Pancreas (tissue), 10 donors: ENCODE data around the gene CNKSR2. TPM values are rescaled to one million over a fixed set of nuclear protein-coding genes. Genes with fewer than 3 reads are reported as not detected.

ENCODE experiments used
- ATAC-seq, 4 donors: fragments of 200-7000 bp; cut with Tn5 transposase; one replicate each; pipeline versions ENCODE4 v1.8.0 to v1.9.1; 2020; ENCODE audit warnings: mild to moderate bottlenecking in 4 of 4, moderate library complexity in 4 of 4
- DNase-seq, 6 donors: peaks; one replicate each; pipeline ENCODE4 v3.0.0-alpha.2; 2020
- FAIRE-seq: peaks from 2 replicates; lab custom pipeline; 2012; peaks lifted over from hg19 to GRCh38; lab: Jason Lieb, UNC
- H3K27ac ChIP-seq, 4 donors: fragments of 200-600 bp; sonication (generic); 1 replicate in 3 of 4; 2 replicates in 1 of 4; pipeline versions ENCODE4 v1.5.0 to v1.8.0; 2020
- H3K27me3 ChIP-seq, 4 donors: fragments of 200-600 bp; one replicate each; pipeline ENCODE4 v1.8.0; 2021
- H3K36me3 ChIP-seq, 3 donors: fragments of 200-600 bp; sonication (generic) in 1 of 3; one replicate each; pipeline versions ENCODE4 v1.5.0 to v1.8.0; 2020 to 2021
- H3K4me1 ChIP-seq, 3 donors: fragments of 200-600 bp; one replicate each; pipeline ENCODE4 v1.8.0; 2021
- H3K4me3 ChIP-seq, 4 donors: fragments of 200-600 bp; sonication (generic) in 2 of 4; one replicate each; pipeline versions ENCODE4 v1.5.0 to v1.8.0; 2020 to 2021
- H3K9me3 ChIP-seq, 4 donors: fragments of 200-600 bp; one replicate each; pipeline ENCODE4 v1.8.0; 2021
- WGBS, 2 donors: extraction: QIAGEN DNeasy Blood & Tissue Kit; methylation state at CpG; one replicate each; pipeline ENCODE4 v1.1.7; 2013; 5-methylcytosine and 5-hydroxymethylcytosine counted together
- intact Hi-C, 3 donors: fragments of 100-400 bp; cut with DNase I; formaldehyde crosslinking; loops; one replicate each; pipeline versions ENCODE4 v1.11.1 to v1.14.2; 2022
- polyA plus RNA-seq, 2 donors: library from polyadenylated mRNA; stranded (reverse); fragments of 200-250 nt; gene quantifications; one replicate each; pipeline ENCODE4 v1.2.3, GENCODE V29; 2013
- total RNA-seq, 6 donors: library from RNA; stranded (reverse); fragmentation: NEBNext Ultra II Directional in 4 of 6; extraction: Animal tissue kit (Norgen Biotek cat#: 25700) in 4 of 6; gene quantifications; one replicate each; pipeline versions ENCODE4 v1.2.1 to v1.2.4, GENCODE V29; 2021 to 2023
- TF ChIP-seq, protein P1 (sequence below), 4 donors: fragments of 200-600 bp; sonication (generic) in 3 of 4; IDR thresholded peaks; one replicate each; pipeline versions ENCODE4 v1.5.0 to v1.8.0; 2021; ENCODE audit warnings: antibody characterized with exemption in 4 of 4
- donor health status: healthy with polysubstance abuse.
- donor health status: DM: no; HTN: no; CAD: no; lungs with moderate emphysema.
- donor health status: DM: no; HTN: no; CAD: no.
- donor health status: control.
- donor health status: control.
- donor health status: Bipolar disorder and iron deficiency.
- donor health status: DM: yes; HTN: yes; CAD: no.
- donor health status: DM: no; HTN: no; CAD: no.
- donor health status: DM: no; HTN: no; CAD: no.
- donor health status: DM: yes; HTN: yes; CAD: no.

CNKSR2 gene
- total and polyA plus RNA-seq, 8 donors: 1.1 to 4.0 (median 2.5) TPM

DNA sequence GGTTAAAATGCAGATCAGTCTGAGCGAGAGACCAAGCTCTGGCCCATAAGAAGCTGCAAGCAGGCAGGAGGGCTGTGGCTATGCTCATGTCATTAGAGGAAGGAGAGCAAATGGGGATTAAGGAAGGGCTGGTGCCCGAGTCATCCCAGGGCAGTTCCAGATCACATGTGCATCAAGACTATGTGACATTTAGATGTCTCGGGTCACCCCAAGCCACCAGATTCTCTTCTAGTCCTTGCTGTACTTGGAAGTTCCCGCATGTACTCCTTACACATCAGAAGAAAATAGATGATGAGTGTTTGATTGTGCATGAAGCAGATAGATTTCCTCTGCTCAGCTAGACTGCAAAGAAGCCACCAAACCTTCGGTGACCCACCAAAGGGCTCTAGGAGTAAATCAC, 326.1 kb downstream of the CNKSR2 start:
- 70 to 84% methylated on average over 5 of the region's 5 CpGs for WGBS, 2 donors
- intact Hi-C loops: no loop called here
- no peaks in the 10 kb centered on the region for H3K27me3 ChIP-seq
- no peaks in the 10 kb centered on the region for H3K36me3 ChIP-seq
- no peaks in the 10 kb centered on the region for H3K4me1 ChIP-seq
- no peak overlapping the region for H3K4me3 ChIP-seq
- DNase-seq: no peak
- TF ChIP-seq, protein P1, sequence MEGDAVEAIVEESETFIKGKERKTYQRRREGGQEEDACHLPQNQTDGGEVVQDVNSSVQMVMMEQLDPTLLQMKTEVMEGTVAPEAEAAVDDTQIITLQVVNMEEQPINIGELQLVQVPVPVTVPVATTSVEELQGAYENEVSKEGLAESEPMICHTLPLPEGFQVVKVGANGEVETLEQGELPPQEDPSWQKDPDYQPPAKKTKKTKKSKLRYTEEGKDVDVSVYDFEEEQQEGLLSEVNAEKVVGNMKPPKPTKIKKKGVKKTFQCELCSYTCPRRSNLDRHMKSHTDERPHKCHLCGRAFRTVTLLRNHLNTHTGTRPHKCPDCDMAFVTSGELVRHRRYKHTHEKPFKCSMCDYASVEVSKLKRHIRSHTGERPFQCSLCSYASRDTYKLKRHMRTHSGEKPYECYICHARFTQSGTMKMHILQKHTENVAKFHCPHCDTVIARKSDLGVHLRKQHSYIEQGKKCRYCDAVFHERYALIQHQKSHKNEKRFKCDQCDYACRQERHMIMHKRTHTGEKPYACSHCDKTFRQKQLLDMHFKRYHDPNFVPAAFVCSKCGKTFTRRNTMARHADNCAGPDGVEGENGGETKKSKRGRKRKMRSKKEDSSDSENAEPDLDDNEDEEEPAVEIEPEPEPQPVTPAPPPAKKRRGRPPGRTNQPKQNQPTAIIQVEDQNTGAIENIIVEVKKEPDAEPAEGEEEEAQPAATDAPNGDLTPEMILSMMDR (IDR thresholded peaks at IDR 0.05): no peak
- FAIRE-seq: no peak
- ATAC-seq: no peak
- no peak overlapping the region for H3K27ac ChIP-seq
- H3K9me3 ChIP-seq: no peaks in the 10 kb centered on the region

DNA sequence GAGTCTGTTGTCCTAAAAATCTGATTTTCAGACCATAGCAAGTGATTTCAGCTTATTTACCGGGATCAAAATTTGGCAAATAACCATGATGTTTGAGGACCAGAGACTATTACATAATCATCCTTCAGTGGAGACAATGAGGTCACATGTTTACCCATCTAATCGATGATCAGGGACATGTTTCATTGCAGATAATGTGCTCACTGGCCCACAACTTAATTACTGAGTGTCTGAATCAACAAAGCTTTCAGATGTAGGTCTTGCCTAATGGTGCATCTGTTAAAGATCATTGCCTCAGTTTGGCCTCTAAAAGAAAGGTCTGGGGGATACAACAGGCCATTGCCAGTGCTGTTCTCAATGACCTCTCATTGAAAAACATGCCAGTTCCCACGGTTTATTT, 326.7 kb downstream of the CNKSR2 start:
- Histone ChIP-seq H3K27me3 (no peaks in the 10 kb centered on the region), H3K9me3 (no peaks in the 10 kb centered on the region), H3K4me3 (no peak overlapping the region), H3K36me3 (no peaks in the 10 kb centered on the region), H3K27ac (no peak overlapping the region), H3K4me1 (no peaks in the 10 kb centered on the region)
- 47% methylated on average over 3 of the region's 3 CpGs for WGBS, 2 donors
- TF ChIP-seq, protein P1 (IDR thresholded peaks at IDR 0.05): no peak
- intact Hi-C loops: no loop called here
- DNase-seq: no peak
- FAIRE-seq: no peak
- ATAC-seq: no peak

DNA sequence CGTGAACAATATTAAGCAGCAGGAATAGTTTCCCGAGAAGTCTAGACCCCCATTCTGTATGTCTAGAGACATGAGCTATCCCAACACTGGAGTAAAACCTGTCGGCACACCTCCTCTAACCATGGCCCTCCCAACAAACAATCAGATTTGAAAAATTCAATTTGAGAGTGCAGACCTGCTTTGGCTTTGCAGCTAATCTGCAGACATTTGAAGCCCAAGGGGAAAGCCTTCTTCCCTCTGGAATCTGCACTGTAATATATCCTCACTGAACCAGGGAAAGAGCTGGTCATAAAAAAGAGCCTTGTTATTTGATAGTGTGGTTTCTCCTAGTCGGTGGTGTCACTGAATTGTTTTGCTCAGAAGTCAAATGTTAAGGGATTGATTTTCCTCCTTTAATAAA, 328.5 kb downstream of the CNKSR2 start:
- Histone ChIP-seq H3K27ac (no peak overlapping the region), H3K27me3 (no peaks in the 10 kb centered on the region), H3K4me1 (no peaks in the 10 kb centered on the region), H3K36me3 (no peaks in the 10 kb centered on the region), H3K9me3 (no peaks in the 10 kb centered on the region), H3K4me3 (no peak overlapping the region)
- TF ChIP-seq, protein P1 (IDR thresholded peaks at IDR 0.05): no peak
- intact Hi-C loops: no loop called here
- FAIRE-seq: no peak
- no peak for DNase-seq
- ATAC-seq: no peak
- 56 to 63% methylated on average over 4 of the region's 4 CpGs for WGBS, 2 donors
